SK-N-SH (cell line): ENCODE measurements around the gene KRTAP4-5. TPM values are rescaled to one million over a fixed set of nuclear protein-coding genes. Genes with fewer than 3 reads are reported as not detected.

ENCODE experiments used
- CTCF ChIA-PET: fragments of 300-600, 350-600 bp; formaldehyde crosslinking; extraction: SDS; loops from one replicate; lab custom pipeline; 2021; lab: Yijun Ruan, JAX
- POLR2A ChIA-PET: fragments of 350-600 bp; sonication (Branson Sonifier 250); formaldehyde crosslinking; extraction: SDS; loops from one replicate; lab custom pipeline; 2020; ENCODE audit warnings: antibody characterized with exemption, inconsistent platforms; lab: Yijun Ruan, JAX
- DNase-seq: peaks from one replicate; pipeline ENCODE4 v3.0.0; 2012
- H2AFZ ChIP-seq: fragments of 200-600 bp; sonication (generic); 2 replicates; pipeline ENCODE4 v1.8.1; 2016; ENCODE audit warnings: antibody characterized with exemption, mild to moderate bottlenecking, low read depth
- H3F3A ChIP-seq: fragments of 200-600 bp; sonication (generic); replicated peaks from 2 replicates; pipeline ENCODE3; 2016; ENCODE audit warnings: antibody characterized with exemption, mild to moderate bottlenecking; ENCODE audit not compliant: insufficient read depth
- H3K27ac ChIP-seq, 2 experiments: fragments of 200-500 bp in 1 of 2; fragments of 200-600 bp in 1 of 2; sonication (Bioruptor generic) in 1 of 2; sonication (generic), shearing (Covaris generic) in 1 of 2; 2 replicates each; pipeline versions ENCODE4 v1.5.1 to v1.6.1; 2014 to 2016; ENCODE audit warnings: low read depth in 2 of 2, inconsistent platforms in 1 of 2, low read length in 1 of 2, mild to moderate bottlenecking in 1 of 2, mixed read lengths in 1 of 2
- H3K27me3 ChIP-seq: fragments of 200-600 bp; sonication (generic), shearing (Covaris generic); 2 replicates; pipeline ENCODE4 v1.6.1; 2016; ENCODE audit warnings: mixed run types; ENCODE audit not compliant: insufficient read depth
- H3K36me3 ChIP-seq, 2 experiments: fragments of 200-500 bp in 1 of 2; fragments of 200-600 bp in 1 of 2; sonication (Bioruptor generic) in 1 of 2; sonication (generic) in 1 of 2; replicated peaks in 1 of 2; 2 replicates each; pipeline versions ENCODE3 to v1.5.1; 2014 to 2016; ENCODE audit warnings: low read length in 1 of 2, mild to moderate bottlenecking in 1 of 2; ENCODE audit not compliant: insufficient read depth in 2 of 2, control insufficient read depth in 1 of 2
- H3K4me1 ChIP-seq, 2 experiments: fragments of 200-500 bp in 1 of 2; fragments of 200-600 bp in 1 of 2; sonication (Bioruptor generic) in 1 of 2; sonication (generic), shearing (Covaris generic) in 1 of 2; 2 replicates each; pipeline versions ENCODE4 v1.5.1 to v1.6.1; 2014 to 2016; ENCODE audit warnings: low read depth in 1 of 2, low read length in 1 of 2, mixed run types in 1 of 2; ENCODE audit not compliant: insufficient read depth in 2 of 2, control insufficient read depth in 1 of 2
- H3K4me2 ChIP-seq: fragments of 200-600 bp; sonication (generic), shearing (Covaris generic); 2 replicates; pipeline ENCODE4 v1.6.1; 2017; ENCODE audit warnings: mixed run types
- H3K4me3 ChIP-seq, 2 experiments: fragments of 200-500 bp in 1 of 2; fragments of 200-600 bp in 1 of 2; sonication (Bioruptor generic) in 1 of 2; sonication (generic), shearing (Covaris generic) in 1 of 2; 2 replicates each; pipeline versions ENCODE4 v1.5.1 to v1.8.1; 2014 to 2016; ENCODE audit warnings: low read depth in 2 of 2, inconsistent platforms in 1 of 2, low read length in 1 of 2, mild to moderate bottlenecking in 1 of 2, mixed read lengths in 1 of 2, moderate library complexity in 1 of 2
- H3K79me2 ChIP-seq: fragments of 200-600 bp; sonication (generic); 2 replicates; pipeline ENCODE4 v1.8.1; 2017; ENCODE audit warnings: mild to moderate bottlenecking; ENCODE audit not compliant: insufficient read depth
- H3K9ac ChIP-seq: fragments of 200-600 bp; sonication (generic); 2 replicates; pipeline ENCODE4 v1.6.1; 2017; ENCODE audit warnings: mixed run types
- H3K9me2 ChIP-seq: fragments of 200-600 bp; sonication (generic); 2 replicates; pipeline ENCODE4 v1.6.1; 2017; ENCODE audit warnings: mixed run types
- H3K9me3 ChIP-seq: fragments of 200-600 bp; sonication (generic); 2 replicates; pipeline ENCODE4 v1.6.1; 2017; ENCODE audit warnings: mixed run types, mild to moderate bottlenecking, moderate library complexity
- H4K20me1 ChIP-seq: fragments of 200-600 bp; sonication (generic); 2 replicates; pipeline ENCODE4 v1.6.1; 2017; ENCODE audit warnings: mild to moderate bottlenecking, mixed run types; ENCODE audit not compliant: insufficient read depth
- ELF1 ChIP-seq: IDR thresholded peaks from 2 replicates; pipeline ENCODE4 v1.4.0; 2012
- EP300 ChIP-seq, 2 experiments: IDR thresholded peaks; 2 replicates each; pipeline versions ENCODE4 v1.4.0 to v1.6.1; 2012; ENCODE audit warnings: borderline replicate concordance in 1 of 2, low read depth in 1 of 2, low read length in 1 of 2
- EZH2phosphoT487 ChIP-seq: fragments of 200-600 bp; sonication (generic); IDR thresholded peaks from 2 replicates; pipeline ENCODE4 v1.6.1; 2017; ENCODE audit warnings: low read depth, mixed run types, mild to moderate bottlenecking, antibody characterized with exemption, moderate library complexity, borderline replicate concordance
- FOXM1 ChIP-seq: IDR thresholded peaks from 2 replicates; pipeline ENCODE4 v1.4.0; 2012; ENCODE audit warnings: low read depth, mild to moderate bottlenecking
- MEF2A ChIP-seq: IDR thresholded peaks from 2 replicates; pipeline ENCODE4 v1.4.0; 2012; ENCODE audit warnings: low read depth, borderline replicate concordance
- MXI1 ChIP-seq: IDR thresholded peaks from 2 replicates; pipeline ENCODE4 v1.6.1; 2012; ENCODE audit warnings: mild to moderate bottlenecking, low read depth, low read length, improper control_type of control experiment
- NFIC ChIP-seq: IDR thresholded peaks from 2 replicates; pipeline ENCODE4 v1.4.0; 2012; ENCODE audit warnings: borderline replicate concordance
- NRF1 ChIP-seq: IDR thresholded peaks from 2 replicates; pipeline ENCODE4 v1.6.1; 2012; ENCODE audit warnings: low read depth, mild to moderate bottlenecking, low read length
- RAD21 ChIP-seq: IDR thresholded peaks from 2 replicates; pipeline ENCODE4 v1.6.1; 2012; ENCODE audit warnings: mild to moderate bottlenecking, low read length
- RFX5 ChIP-seq: IDR thresholded peaks from 2 replicates; pipeline ENCODE4 v1.6.1; 2012; ENCODE audit warnings: mild to moderate bottlenecking, improper control_type of control experiment, low read length
- TAF1 ChIP-seq: IDR thresholded peaks from 2 replicates; pipeline ENCODE4 v1.6.1; 2012; ENCODE audit warnings: low read depth, mild to moderate bottlenecking, low read length, moderate library complexity, borderline replicate concordance
- YY1 ChIP-seq: IDR thresholded peaks from 2 replicates; pipeline ENCODE4 v1.4.0; 2012; ENCODE audit warnings: low read depth, mild to moderate bottlenecking
- WGBS: methylation state at CpG from one replicate; pipeline ENCODE4 v1.1.6; 2017; ENCODE audit warnings: low lambda C conversion rate; 5-methylcytosine and 5-hydroxymethylcytosine counted together
- polyA plus RNA-seq, 3 experiments: library from polyadenylated mRNA; depleted of rRNA; stranded (reverse); fragments of >200 nt; gene quantifications; 2 replicates each; pipeline ENCODE4 v1.2.3, GENCODE V29; 2012
- TF ChIP-seq, protein P1 (sequence below): IDR thresholded peaks from 2 replicates; pipeline ENCODE4 v1.4.0; 2012; ENCODE audit warnings: low read depth, borderline replicate concordance
- TF ChIP-seq, protein P2 (sequence below): fragments of 200-600 bp; sonication (generic); IDR thresholded peaks from 2 replicates; pipeline ENCODE4 v1.6.1; 2017; ENCODE audit warnings: antibody characterized with exemption, mild to moderate bottlenecking, moderate library complexity
- TF ChIP-seq, protein P3 (sequence below): IDR thresholded peaks from 2 replicates; pipeline ENCODE4; 2012

KRTAP4-5 gene
- polyA plus RNA-seq, 1 of the 3 experiments (the other 2 are of a cell fraction): not detected

DNA sequence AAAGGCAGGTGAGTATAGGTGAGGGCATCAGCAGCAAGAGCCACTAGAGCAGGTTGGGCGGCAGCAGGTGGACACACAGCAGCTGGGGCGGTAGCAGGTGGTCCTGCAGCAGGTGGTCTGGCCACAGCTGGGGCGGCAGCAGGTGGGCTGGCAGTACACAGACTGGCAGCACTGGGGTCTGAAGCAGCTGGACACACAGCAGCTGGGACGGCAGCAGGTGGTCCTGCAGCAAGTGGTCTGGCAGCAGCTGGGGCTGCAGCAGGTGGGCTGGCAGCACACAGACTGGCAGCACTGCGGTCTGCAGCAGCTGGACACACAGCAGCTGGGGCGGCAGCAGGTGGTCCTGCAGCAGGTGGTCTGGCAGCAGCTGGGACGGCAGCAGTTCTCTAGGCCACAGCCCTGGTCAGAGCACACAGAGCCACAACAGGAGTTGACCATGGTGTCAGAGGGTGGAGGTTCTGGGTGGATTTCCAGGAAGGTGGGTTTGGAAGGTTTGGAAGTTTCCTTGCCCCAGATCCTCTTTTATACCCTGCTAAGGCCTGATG lies 28.2 kb upstream of the KRTAP4-5 start, which contains the start of gene KRTAP4-2:
TSS of gene KRTAP4-2 (minus strand) at position 495 of the 545 bp plus-strand sequence. CDS start at position 438, 57 bp downstream.
- no peaks in the 10 kb centered on the region for H3K9me3 ChIP-seq
- no peaks in the 10 kb centered on the region for H3F3A ChIP-seq
- no peak within 1 kb of the TSS for H3K27ac ChIP-seq
- H3K4me3 ChIP-seq: no peak within 1 kb of the TSS
- H3K9ac ChIP-seq: no peak within 1 kb of the TSS
- H3K9me2 ChIP-seq: no peaks in the 10 kb centered on the region
- peaks cover 34% of the 10 kb centered on the region for H3K27me3 ChIP-seq
- no peaks in the 10 kb centered on the region for H4K20me1 ChIP-seq
- WGBS: 15% methylated on average over 2 of the region's 7 CpGs
- POLR2A ChIA-PET: no interaction called here
- H3K4me2 ChIP-seq: no peak within 1 kb of the TSS
- no peak within 1 kb of the TSS for H2AFZ ChIP-seq
- CTCF ChIA-PET: no interaction called here
- no peak for TF ChIP-seq NRF1
- no peak for TF ChIP-seq RAD21
- TF ChIP-seq, protein P1, sequence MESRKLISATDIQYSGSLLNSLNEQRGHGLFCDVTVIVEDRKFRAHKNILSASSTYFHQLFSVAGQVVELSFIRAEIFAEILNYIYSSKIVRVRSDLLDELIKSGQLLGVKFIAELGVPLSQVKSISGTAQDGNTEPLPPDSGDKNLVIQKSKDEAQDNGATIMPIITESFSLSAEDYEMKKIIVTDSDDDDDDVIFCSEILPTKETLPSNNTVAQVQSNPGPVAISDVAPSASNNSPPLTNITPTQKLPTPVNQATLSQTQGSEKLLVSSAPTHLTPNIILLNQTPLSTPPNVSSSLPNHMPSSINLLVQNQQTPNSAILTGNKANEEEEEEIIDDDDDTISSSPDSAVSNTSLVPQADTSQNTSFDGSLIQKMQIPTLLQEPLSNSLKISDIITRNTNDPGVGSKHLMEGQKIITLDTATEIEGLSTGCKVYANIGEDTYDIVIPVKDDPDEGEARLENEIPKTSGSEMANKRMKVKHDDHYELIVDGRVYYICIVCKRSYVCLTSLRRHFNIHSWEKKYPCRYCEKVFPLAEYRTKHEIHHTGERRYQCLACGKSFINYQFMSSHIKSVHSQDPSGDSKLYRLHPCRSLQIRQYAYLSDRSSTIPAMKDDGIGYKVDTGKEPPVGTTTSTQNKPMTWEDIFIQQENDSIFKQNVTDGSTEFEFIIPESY: no peak
- no peak for TF ChIP-seq NFIC
- TF ChIP-seq, protein P2, sequence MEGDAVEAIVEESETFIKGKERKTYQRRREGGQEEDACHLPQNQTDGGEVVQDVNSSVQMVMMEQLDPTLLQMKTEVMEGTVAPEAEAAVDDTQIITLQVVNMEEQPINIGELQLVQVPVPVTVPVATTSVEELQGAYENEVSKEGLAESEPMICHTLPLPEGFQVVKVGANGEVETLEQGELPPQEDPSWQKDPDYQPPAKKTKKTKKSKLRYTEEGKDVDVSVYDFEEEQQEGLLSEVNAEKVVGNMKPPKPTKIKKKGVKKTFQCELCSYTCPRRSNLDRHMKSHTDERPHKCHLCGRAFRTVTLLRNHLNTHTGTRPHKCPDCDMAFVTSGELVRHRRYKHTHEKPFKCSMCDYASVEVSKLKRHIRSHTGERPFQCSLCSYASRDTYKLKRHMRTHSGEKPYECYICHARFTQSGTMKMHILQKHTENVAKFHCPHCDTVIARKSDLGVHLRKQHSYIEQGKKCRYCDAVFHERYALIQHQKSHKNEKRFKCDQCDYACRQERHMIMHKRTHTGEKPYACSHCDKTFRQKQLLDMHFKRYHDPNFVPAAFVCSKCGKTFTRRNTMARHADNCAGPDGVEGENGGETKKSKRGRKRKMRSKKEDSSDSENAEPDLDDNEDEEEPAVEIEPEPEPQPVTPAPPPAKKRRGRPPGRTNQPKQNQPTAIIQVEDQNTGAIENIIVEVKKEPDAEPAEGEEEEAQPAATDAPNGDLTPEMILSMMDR: no peak
- TF ChIP-seq EP300 (IDR thresholded peaks at IDR 0.05; ENCODE audit: borderline replicate concordance in 1 of 2, low read depth in 1 of 2, low read length in 1 of 2): no peak
- no peak for TF ChIP-seq YY1
- no peak for TF ChIP-seq MEF2A
- no peak for TF ChIP-seq ELF1
- no peak for TF ChIP-seq MXI1
- no peak for TF ChIP-seq FOXM1
- H3K36me3 ChIP-seq: no peaks in the 10 kb centered on the region
- no peaks in the 10 kb centered on the region for H3K4me1 ChIP-seq
- no peak for DNase-seq
- no peaks in the 10 kb centered on the region for H3K79me2 ChIP-seq

DNA sequence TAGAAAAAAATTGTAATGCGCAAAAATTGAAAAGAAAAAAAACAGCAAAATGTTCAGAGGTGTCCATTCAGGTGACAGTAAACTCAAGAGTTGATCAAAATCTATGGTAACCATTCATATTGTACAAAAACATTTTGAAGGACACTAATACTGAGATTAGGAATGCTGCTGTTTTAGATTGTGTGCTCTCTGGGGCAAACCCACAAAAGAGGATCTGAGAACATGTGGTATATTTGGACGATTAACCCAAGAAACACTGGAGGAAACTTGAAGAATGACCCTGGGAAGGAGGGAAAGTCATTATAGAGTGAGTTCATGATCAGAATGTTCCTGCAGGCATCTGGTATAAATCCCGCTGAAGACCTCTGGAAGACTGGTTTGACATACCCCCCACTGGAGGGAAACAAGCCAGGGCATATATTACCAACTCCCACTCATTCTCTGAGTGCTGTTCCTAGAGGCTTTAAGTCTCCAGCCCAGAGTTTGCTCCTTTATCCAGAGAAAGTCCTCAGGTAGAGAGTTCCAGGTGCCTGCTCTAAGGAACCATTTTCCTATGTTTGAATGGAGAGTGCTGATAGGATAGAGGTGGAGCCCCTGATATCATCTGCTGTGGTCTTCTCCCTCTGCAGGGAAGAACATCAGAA lies 27.2 kb upstream of the KRTAP4-5 start:
- no peak overlapping the region for H3K4me2 ChIP-seq
- no peaks in the 10 kb centered on the region for H3K9me3 ChIP-seq
- WGBS: 8% methylated on average over 3 of the region's 3 CpGs
- peaks cover 40% of the 10 kb centered on the region for H3K27me3 ChIP-seq
- H3K27ac ChIP-seq: no peak overlapping the region
- no peak overlapping the region for H3K9ac ChIP-seq
- H3K36me3 ChIP-seq: no peaks in the 10 kb centered on the region
- H3K4me1 ChIP-seq: no peaks in the 10 kb centered on the region
- H3K9me2 ChIP-seq: no peaks in the 10 kb centered on the region
- no peaks in the 10 kb centered on the region for H3F3A ChIP-seq
- no peak for DNase-seq
- no peak overlapping the region for H2AFZ ChIP-seq
- no peaks in the 10 kb centered on the region for H4K20me1 ChIP-seq
- ChIA-PET CTCF (interaction anchor here (1.2 kb wide), 1 partner anchor 51 kb away, joined by 5 read pairs; no protein-coding TSS in a partner anchor), POLR2A (no interaction called here)
- TF ChIP-seq EZH2phosphoT487: 0 out of 2 replicates have a peak, but pooled peaks have one; percentile 2
- no peak for TF ChIP-seq RFX5
- TF ChIP-seq ELF1: no peak
- TF ChIP-seq, protein P3, sequence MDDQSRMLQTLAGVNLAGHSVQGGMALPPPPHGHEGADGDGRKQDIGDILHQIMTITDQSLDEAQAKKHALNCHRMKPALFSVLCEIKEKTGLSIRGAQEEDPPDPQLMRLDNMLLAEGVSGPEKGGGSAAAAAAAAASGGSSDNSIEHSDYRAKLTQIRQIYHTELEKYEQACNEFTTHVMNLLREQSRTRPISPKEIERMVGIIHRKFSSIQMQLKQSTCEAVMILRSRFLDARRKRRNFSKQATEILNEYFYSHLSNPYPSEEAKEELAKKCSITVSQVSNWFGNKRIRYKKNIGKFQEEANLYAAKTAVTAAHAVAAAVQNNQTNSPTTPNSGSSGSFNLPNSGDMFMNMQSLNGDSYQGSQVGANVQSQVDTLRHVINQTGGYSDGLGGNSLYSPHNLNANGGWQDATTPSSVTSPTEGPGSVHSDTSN: no peak
- no peak for TF ChIP-seq TAF1
- TF ChIP-seq MEF2A: no peak
- no peaks in the 10 kb centered on the region for H3K79me2 ChIP-seq
- H3K4me3 ChIP-seq: no peak overlapping the region
